Chondrocyte (in vitro differentiated cells): Measurements from ENCODE around the gene PGRMC2. TPM values are rescaled to one million over a fixed set of nuclear protein-coding genes. Genes with fewer than 3 reads are reported as not detected.
A peak's percentile ranks its signal among the peaks of the same experiment; 100 is the strongest.

Source experiments
- DNase-seq: peaks from one replicate; pipeline ENCODE4 v3.0.0; 2021; ENCODE audit warnings: mixed read lengths, low spot score
- H3K27ac Mint-ChIP-seq: one replicate; pipeline ENCODE4 v1.8.0; 2021; ENCODE audit warnings: mild to moderate bottlenecking, moderate library complexity, mixed read lengths; ENCODE audit not compliant: unreplicated experiment
- H3K27me3 Mint-ChIP-seq: 2 replicates; pipeline ENCODE4 v1.8.0; 2021; ENCODE audit warnings: low read depth, mixed read lengths
- H3K36me3 Mint-ChIP-seq: 2 replicates; pipeline ENCODE4 v1.8.0; 2021; ENCODE audit warnings: low read depth, mixed read lengths
- H3K4me1 Mint-ChIP-seq: 2 replicates; pipeline ENCODE4 v1.8.0; 2021; ENCODE audit warnings: low read depth, mild to moderate bottlenecking, mixed read lengths
- H3K4me3 Mint-ChIP-seq: one replicate; pipeline ENCODE4 v1.8.0; 2021; ENCODE audit warnings: mild to moderate bottlenecking, moderate library complexity, mixed read lengths; ENCODE audit not compliant: unreplicated experiment
- H3K9me3 Mint-ChIP-seq: 2 replicates; pipeline ENCODE4 v1.8.0; 2021; ENCODE audit warnings: low read depth, mixed read lengths
- CTCF ChIP-seq: fragments of 200-600 bp; sonication (generic); IDR thresholded peaks from 2 replicates; pipeline ENCODE4 v1.5.0; 2021; ENCODE audit warnings: antibody characterized with exemption, mild to moderate bottlenecking, moderate library complexity
- total RNA-seq: library from RNA; stranded (reverse); gene quantifications from 3 replicates; pipeline ENCODE4 v1.2.1, GENCODE V29; 2021

The PGRMC2 gene
- total RNA-seq, 1 donor from 2014 or later, result 136 TPM

- TF ChIP-seq CTCF, result peak; percentile 83
- Mint-ChIP-seq H3K9me3 (no peaks in the 10 kb centered on the region), H3K4me3 (no peak overlapping the region), H3K27ac (peak overlapping the region; percentile 71), H3K4me1 (peaks cover 41% of the 10 kb centered on the region), H3K36me3 (peaks cover 3% of the 10 kb centered on the region), H3K27me3 (no peaks in the 10 kb centered on the region)
- no peak for DNase-seq
Observed at GRCh38 chr4:128220286-128221235, 67.1 kb downstream of the PGRMC2 start.

Other genes starting within 250 kb of the PGRMC2 start
- 20.9 to 23.6 TPM (median 21.9 TPM) in 3 replicates for gene LARP1B, start 226.5 kb downstream of the PGRMC2 start, total RNA-seq